Ishikawa (cell line): ENCODE measurements around the gene CARD9.

Source experiments
- CEBPB ChIP-seq: IDR thresholded peaks from 2 replicates; pipeline ENCODE4 v1.6.1; 2012
- CREB1 ChIP-seq: IDR thresholded peaks from 2 replicates; pipeline ENCODE4 v1.6.1; 2012; ENCODE audit warnings: low read depth
- EGR1 ChIP-seq: IDR thresholded peaks from 2 replicates; pipeline ENCODE4 v1.6.1; 2012
- EP300 ChIP-seq: IDR thresholded peaks from 2 replicates; pipeline ENCODE4 v1.6.1; 2012; ENCODE audit warnings: borderline replicate concordance
- FOXM1 ChIP-seq: IDR thresholded peaks from 2 replicates; pipeline ENCODE4 v1.6.1; 2012; ENCODE audit warnings: low read depth, borderline replicate concordance
- MAX ChIP-seq: IDR thresholded peaks from 2 replicates; pipeline ENCODE4 v1.6.1; 2012
- NFIC ChIP-seq: IDR thresholded peaks from 2 replicates; pipeline ENCODE4 v1.6.1; 2012
- RAD21 ChIP-seq: IDR thresholded peaks from 2 replicates; pipeline ENCODE4 v1.6.1; 2012; ENCODE audit warnings: low read depth
- REST ChIP-seq: IDR thresholded peaks from 2 replicates; pipeline ENCODE4 v1.6.1; 2012; ENCODE audit warnings: low read depth, mild to moderate bottlenecking
- TAF1 ChIP-seq: IDR thresholded peaks from 2 replicates; pipeline ENCODE4 v1.6.1; 2012; ENCODE audit warnings: low read depth, mild to moderate bottlenecking
- TCF12 ChIP-seq: IDR thresholded peaks from 2 replicates; pipeline ENCODE4 v1.6.1; 2012; ENCODE audit warnings: low read depth
- TEAD4 ChIP-seq: IDR thresholded peaks from 2 replicates; pipeline ENCODE4 v1.6.1; 2012
- USF1 ChIP-seq: IDR thresholded peaks from 2 replicates; pipeline ENCODE4 v1.6.1; 2012
- YY1 ChIP-seq: IDR thresholded peaks from 2 replicates; pipeline ENCODE4 v1.6.1; 2012; ENCODE audit warnings: low read depth
- ZBTB7A ChIP-seq: IDR thresholded peaks from 2 replicates; pipeline ENCODE4 v1.6.1; 2012; ENCODE audit warnings: low read depth

The CARD9 gene

GRCh38 chr9:136341769-136342168, 31.7 kb downstream of the CARD9 start:
- TF ChIP-seq CREB1 (no peak), EGR1 (no peak), YY1 (no peak), REST (no peak), TEAD4 (no peak), NFIC (no peak), MAX (no peak), ZBTB7A (no peak), TAF1 (no peak), CEBPB (no peak), USF1 (no peak), TCF12 (no peak), RAD21 (no peak)

GRCh38 chr9:136341042-136341655, 32.3 kb downstream of the CARD9 start:
- TF ChIP-seq TEAD4 = no peak
- no peak for TF ChIP-seq NFIC
- TF ChIP-seq EGR1 = no peak
- no peak for TF ChIP-seq MAX
- no peak for TF ChIP-seq TCF12
- no peak for TF ChIP-seq CREB1
- TF ChIP-seq EP300 = no peak
- TF ChIP-seq FOXM1 = no peak

GRCh38 chr9:136340356-136341041, 33.0 kb downstream of the CARD9 start:
- TF ChIP-seq ZBTB7A (no peak), REST (no peak), YY1 (no peak), TAF1 (no peak), CEBPB (no peak), MAX (no peak), FOXM1 (no peak)

GRCh38 chr9:136339958-136340310, 33.5 kb downstream of the CARD9 start:
- TF ChIP-seq MAX (no peak), FOXM1 (no peak), EGR1 (no peak), YY1 (no peak), CEBPB (no peak), RAD21 (no peak), TCF12 (no peak), ZBTB7A (no peak), TAF1 (no peak), CREB1 (no peak), EP300 (no peak), NFIC (no peak), USF1 (no peak), TEAD4 (no peak)

- TF ChIP-seq USF1 (no peak), RAD21 (peak; percentile 68)
Measured at GRCh38 chr9:136339173-136339957, 34.1 kb downstream of the CARD9 start.
